Spleen (tissue), 7 donors: ENCODE results near the gene RUNDC3A.

Source experiments
- POLR2A ChIP-seq, 3 donors: fragments of 450-650 bp; IDR thresholded peaks; one replicate each; pipeline ENCODE4 v1.5.1; 2017; ENCODE audit warnings: antibody characterized with exemption in 3 of 3, mild to moderate bottlenecking in 1 of 3
- POLR2AphosphoS5 ChIP-seq, 3 donors: sonication (generic); formaldehyde crosslinking; IDR thresholded peaks; one replicate each; pipeline ENCODE4 v1.5.1; 2017; ENCODE audit warnings: antibody characterized with exemption in 3 of 3
- TF ChIP-seq, protein P1 (sequence below), 11 experiments: fragments of 200-600 bp in 7 of 11; fragments of 450-650 bp in 4 of 11; sonication (generic) in 4 of 11; IDR thresholded peaks in 8 of 11; conservative IDR thresholded peaks in 3 of 11; 1 replicate in 7 of 11; 2 replicates in 4 of 11; pipeline versions ENCODE4 v1.4.0 to v1.8.0; 2016 to 2021; ENCODE audit warnings: antibody characterized with exemption in 11 of 11, inconsistent platforms in 4 of 11, mild to moderate bottlenecking in 1 of 11
- donor health status: DM: no; HTN: no; CAD: no; lungs with moderate emphysema.
- donor health status: DM: no; HTN: no; CAD: no.
- donor health status: DM: no; HTN: no; CAD: no.

DNA sequence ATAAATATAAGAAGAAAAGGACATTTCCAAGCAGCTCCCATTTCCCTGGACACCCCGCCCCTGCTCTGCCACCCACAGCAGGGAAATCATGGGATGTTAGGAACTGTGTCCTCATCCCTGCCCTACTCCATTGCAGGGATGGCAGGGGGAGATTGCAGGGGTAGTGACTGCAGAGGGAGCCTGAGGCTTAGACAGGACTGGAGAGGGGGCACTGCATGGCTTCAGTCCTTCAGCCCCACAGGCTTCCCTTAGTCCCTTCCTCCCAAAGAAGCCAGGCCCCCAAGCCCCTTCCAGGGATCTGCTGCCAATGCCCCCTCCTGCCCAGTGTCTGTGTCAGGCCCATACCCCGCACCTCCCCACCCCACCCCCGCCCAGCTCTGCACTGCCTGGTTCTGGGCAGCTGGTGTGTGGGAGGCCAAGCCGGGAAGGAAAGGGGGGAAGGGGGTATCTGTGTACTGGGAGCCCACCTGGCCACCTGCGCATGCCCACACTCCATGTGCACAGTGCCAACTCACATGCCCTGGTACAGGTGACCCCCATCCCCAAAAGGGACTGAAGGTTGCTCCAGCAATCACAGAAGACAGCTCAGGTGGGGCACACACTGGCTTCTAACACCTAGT, 3.3 kb downstream of the RUNDC3A start:
- no peak for TF ChIP-seq POLR2A (IDR thresholded peaks at IDR 0.05)
- TF ChIP-seq, protein P1, sequence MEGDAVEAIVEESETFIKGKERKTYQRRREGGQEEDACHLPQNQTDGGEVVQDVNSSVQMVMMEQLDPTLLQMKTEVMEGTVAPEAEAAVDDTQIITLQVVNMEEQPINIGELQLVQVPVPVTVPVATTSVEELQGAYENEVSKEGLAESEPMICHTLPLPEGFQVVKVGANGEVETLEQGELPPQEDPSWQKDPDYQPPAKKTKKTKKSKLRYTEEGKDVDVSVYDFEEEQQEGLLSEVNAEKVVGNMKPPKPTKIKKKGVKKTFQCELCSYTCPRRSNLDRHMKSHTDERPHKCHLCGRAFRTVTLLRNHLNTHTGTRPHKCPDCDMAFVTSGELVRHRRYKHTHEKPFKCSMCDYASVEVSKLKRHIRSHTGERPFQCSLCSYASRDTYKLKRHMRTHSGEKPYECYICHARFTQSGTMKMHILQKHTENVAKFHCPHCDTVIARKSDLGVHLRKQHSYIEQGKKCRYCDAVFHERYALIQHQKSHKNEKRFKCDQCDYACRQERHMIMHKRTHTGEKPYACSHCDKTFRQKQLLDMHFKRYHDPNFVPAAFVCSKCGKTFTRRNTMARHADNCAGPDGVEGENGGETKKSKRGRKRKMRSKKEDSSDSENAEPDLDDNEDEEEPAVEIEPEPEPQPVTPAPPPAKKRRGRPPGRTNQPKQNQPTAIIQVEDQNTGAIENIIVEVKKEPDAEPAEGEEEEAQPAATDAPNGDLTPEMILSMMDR (IDR thresholded peaks at IDR 0.05 in 8 of 11, conservative IDR thresholded peaks at IDR 0.05 in 3 of 11) = no peak
- no peak for TF ChIP-seq POLR2AphosphoS5 (IDR thresholded peaks at IDR 0.05)
